ENCODE data around the gene SCNN1G. TPM values are rescaled to one million over a fixed set of nuclear protein-coding genes. Genes with fewer than 3 reads are reported as not detected.

The SCNN1G gene
- total and polyA plus RNA-seq, 2 of the 13 experiments (the other 11 are each of a cell fraction or from before 2014, with no cell fraction given): not detected

DNA sequence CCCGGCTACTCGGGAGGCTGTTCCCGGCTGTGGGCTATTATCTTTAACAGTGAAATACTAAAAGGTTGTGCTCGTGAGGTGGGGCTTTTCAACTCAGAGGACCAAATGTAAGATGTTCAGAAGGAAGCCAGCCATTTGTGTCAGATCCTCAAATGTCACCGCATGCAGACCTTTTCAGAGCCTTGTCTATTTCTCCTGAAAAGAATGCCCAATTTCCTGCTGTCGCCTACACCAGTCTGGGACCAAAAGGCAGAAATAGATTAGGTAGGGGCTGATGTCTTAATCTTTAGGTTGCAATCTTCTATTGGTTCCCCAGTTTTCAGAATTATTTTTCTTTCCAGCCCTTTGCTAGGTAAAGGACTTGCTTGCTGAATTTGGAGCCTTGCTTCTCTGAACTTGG is 24.4 kb upstream of the SCNN1G start:
- Histone ChIP-seq H4K20me1 (ENCODE audit: insufficient read depth, low read length) (no peaks in the 10 kb centered on the region), H3K9ac (ENCODE audit: insufficient read depth, low read depth, low read length) (no peak overlapping the region), H3K9me3 (ENCODE audit: low read length) (no peaks in the 10 kb centered on the region), H3K79me2 (ENCODE audit: insufficient read depth, low read length) (no peaks in the 10 kb centered on the region), H3K27ac (ENCODE audit: extremely low read length, insufficient read depth, low read length) (no peak overlapping the region), H3K4me1 (ENCODE audit: insufficient read depth, low read length) (no peaks in the 10 kb centered on the region; the same call in 1 of the 2 replicates), H3K4me2 (ENCODE audit: low read depth, low read length) (no peak overlapping the region), H3K4me3 (replicated peaks in 1 of 3; ENCODE audit: insufficient read depth in 1 of 3, low read depth in 2 of 3, low read length in 3 of 3) (no peak overlapping the region), H2AFZ (ENCODE audit: low read length) (no peak overlapping the region), H3K36me3 (replicated peaks in 1 of 2; ENCODE audit: control insufficient read depth in 1 of 2, insufficient read depth in 2 of 2, low read length in 2 of 2) (no peaks in the 10 kb centered on the region), H3K27me3 (ENCODE audit: control insufficient read depth in 1 of 2, insufficient read depth in 2 of 2, low read length in 2 of 2) (peaks cover 2 to 10% of the 10 kb centered on the region in 2 experiments; a peak in 2 of 5 replicates)
- ATAC-seq (no peak), DNase-seq (ENCODE audit: low spot score) (no peak), FAIRE-seq (no peak)
- ChIA-PET POLR2A (interaction anchor here (1.2 kb wide), 1 partner anchor 9 kb away, joined by 3 read pairs; no protein-coding TSS in a partner anchor), CTCF (ENCODE audit: low intra/inter-chr PET ratio, low total read pairs) (no interaction called here)
- in situ Hi-C loops (cut with HindIII; ENCODE audit: extremely low pct_ligation_motif_present, low pct_unique_long_range_greater_than_20kb) (no loop called here), intact Hi-C loops (cut with micrococcal nuclease; ENCODE audit: unreplicated experiment) (loop anchor here (5.0 kb wide), 1 partner anchor 261 kb away; no protein-coding TSS in a partner anchor)
- no TSS peak for BruUV-seq (replicated peaks)
- TF ChIP-seq SYNCRIP (IDR thresholded peaks at IDR 0.05; ENCODE audit: insufficient read depth, low read depth, low read length) (no peak), ZNF234 (CRISPR knock-in tag; conservative IDR thresholded peaks at IDR 0.05) (no peak), SMYD3 (CRISPR knock-in tag; IDR thresholded peaks at IDR 0.05) (no peak), MEF2D (CRISPR knock-in tag; IDR thresholded peaks at IDR 0.05) (no peak), ZNF296 (CRISPR knock-in tag; conservative IDR thresholded peaks at IDR 0.05) (no peak), MIER3 (CRISPR knock-in tag; IDR thresholded peaks at IDR 0.05; ENCODE audit: borderline replicate concordance) (no peak), ZNF83 (CRISPR knock-in tag; IDR thresholded peaks at IDR 0.05; ENCODE audit: borderline replicate concordance) (no peak), FOXJ3 (CRISPR knock-in tag; IDR thresholded peaks at IDR 0.05; ENCODE audit: borderline replicate concordance) (no peak), CCDC6 (CRISPR knock-in tag; IDR thresholded peaks at IDR 0.05) (no peak)
- TF ChIP-seq, protein P1, sequence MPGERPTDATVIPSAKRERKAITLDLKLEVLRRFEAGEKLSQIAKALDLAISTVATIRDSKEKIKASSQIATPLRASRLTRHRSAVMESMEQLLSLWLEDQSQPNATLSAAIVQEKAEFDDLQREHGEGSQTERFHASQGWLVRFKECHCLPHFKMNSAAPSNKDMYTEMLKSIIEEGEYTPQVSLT (CRISPR knock-in tag; IDR thresholded peaks at IDR 0.05; ENCODE audit: borderline replicate concordance, low read depth): no peak
- TF ChIP-seq, protein P2, sequence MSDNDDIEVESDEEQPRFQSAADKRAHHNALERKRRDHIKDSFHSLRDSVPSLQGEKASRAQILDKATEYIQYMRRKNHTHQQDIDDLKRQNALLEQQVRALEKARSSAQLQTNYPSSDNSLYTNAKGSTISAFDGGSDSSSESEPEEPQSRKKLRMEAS (IDR thresholded peaks at IDR 0.05): no peak
- TF ChIP-seq, protein P3, sequence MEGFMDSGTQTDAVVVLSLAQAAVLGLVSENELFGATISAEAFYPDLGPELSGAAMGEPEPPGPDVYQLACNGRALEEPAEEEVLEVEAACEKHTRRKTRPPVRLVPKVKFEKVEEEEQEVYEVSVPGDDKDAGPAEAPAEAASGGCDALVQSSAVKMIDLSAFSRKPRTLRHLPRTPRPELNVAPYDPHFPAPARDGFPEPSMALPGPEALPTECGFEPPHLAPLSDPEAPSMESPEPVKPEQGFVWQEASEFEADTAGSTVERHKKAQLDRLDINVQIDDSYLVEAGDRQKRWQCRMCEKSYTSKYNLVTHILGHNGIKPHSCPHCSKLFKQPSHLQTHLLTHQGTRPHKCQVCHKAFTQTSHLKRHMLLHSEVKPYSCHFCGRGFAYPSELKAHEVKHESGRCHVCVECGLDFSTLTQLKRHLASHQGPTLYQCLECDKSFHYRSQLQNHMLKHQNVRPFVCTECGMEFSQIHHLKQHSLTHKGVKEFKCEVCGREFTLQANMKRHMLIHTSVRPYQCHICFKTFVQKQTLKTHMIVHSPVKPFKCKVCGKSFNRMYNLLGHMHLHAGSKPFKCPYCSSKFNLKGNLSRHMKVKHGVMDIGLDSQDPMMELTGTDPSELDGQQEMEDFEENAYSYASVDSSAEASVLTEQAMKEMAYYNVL (CRISPR knock-in tag; IDR thresholded peaks at IDR 0.05; ENCODE audit: borderline replicate concordance): no peak
- 69% methylated on average over 6 of the region's 6 CpGs for WGBS (ENCODE audit: low lambda C conversion rate)

Data from HepG2 (cell line).